ENCODE measurements around the gene MPC1L. TPM values are rescaled to one million over a fixed set of nuclear protein-coding genes. Genes with fewer than 3 reads are reported as not detected.

Gene MPC1L
- total and polyA plus RNA-seq, 2 of the 8 experiments (the other 6 are each of a cell fraction or from before 2014, with no cell fraction given), result not detected

DNA sequence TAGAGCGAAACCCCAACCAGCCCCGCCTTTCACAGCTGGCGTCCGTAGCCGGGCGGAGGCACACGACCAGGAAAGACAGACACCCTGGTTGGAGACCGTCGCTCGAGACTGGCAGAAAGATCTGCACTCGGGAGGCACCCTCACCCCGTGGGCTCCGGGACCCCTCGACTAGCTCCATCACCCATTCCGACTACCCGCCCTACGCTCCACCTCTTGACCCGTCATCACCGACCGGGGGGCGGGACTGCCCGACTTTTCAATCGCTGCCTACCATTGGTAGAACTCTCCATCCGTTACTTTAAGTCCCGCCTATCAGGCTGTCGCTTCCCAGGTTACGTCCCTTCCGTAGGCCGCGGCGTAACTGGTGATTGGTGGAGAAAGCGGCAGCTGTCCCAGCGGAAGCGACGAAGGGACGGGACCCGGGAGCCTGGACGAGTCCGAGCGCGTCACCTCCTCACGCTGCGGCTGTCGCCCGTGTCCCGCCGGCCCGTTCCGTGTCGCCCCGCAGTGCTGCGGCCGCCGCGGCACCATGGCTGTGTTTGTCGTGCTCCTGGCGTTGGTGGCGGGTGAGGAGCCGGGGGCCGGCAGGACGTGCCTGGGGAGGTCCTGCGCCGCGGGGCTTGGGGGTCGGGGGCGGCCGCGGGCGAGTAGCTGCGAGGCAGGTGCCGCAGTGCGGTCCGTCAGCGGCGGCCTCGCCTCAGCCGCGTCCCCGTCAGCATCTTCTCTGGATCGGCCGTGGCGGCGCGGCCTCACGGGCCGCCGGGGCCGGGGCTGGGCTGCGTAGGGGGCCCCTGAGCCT lies 42.5 kb upstream of the MPC1L start, which contains the start of gene ATP6AP2:
TSS of gene ATP6AP2 (plus strand) at position 434 of the 799 bp plus-strand sequence. CDS start at position 530, 96 bp downstream.
- ChIA-PET POLR2A (ENCODE audit: partially characterized antibody) (interaction anchor here (0.8 kb wide), 1 partner anchor 38 kb away, joined by 3 read pairs; no protein-coding TSS in a partner anchor), CTCF (ENCODE audit: partially characterized antibody) (interaction anchor here (0.7 kb wide), 1 partner anchor 10 kb away, joined by 3 read pairs; no protein-coding TSS in a partner anchor)
- Histone ChIP-seq H2BK20ac (ENCODE audit: low read length) (no peak within 1 kb of the TSS), H3K4me2 (ENCODE audit: insufficient read depth in 1 of 2, low read depth in 2 of 2, low read length in 2 of 2) (peak within 1 kb of the TSS; percentile 39 to 72), H4K91ac (replicated peaks; ENCODE audit: insufficient read length, low read length) (no peak within 1 kb of the TSS), H3K56ac (replicated peaks; ENCODE audit: insufficient read length, low read depth, low read length) (no peak within 1 kb of the TSS), H4K5ac (ENCODE audit: insufficient read length, low read depth, low read length) (peak within 1 kb of the TSS; percentile 93), H3K36me3 (ENCODE audit: control insufficient read depth in 2 of 4, insufficient read depth in 4 of 4, low read length in 3 of 4) (no peaks in the 10 kb centered on the region), H3K4me1 (replicated peaks in 1 of 4; ENCODE audit: control insufficient read depth in 3 of 4, insufficient read depth in 4 of 4, low read length in 3 of 4) (no peaks in the 10 kb centered on the region), H3K23ac (ENCODE audit: insufficient read length) (no peak within 1 kb of the TSS), H3K14ac (ENCODE audit: insufficient read length) (no peak within 1 kb of the TSS), H3K23me2 (ENCODE audit: low read depth, low read length) (no peaks in the 10 kb centered on the region), H4K20me1 (replicated peaks in 1 of 2; ENCODE audit: control insufficient read depth in 1 of 2, insufficient read depth in 2 of 2, low read length in 2 of 2) (peaks cover 2 to 3% of the 10 kb centered on the region in 2 experiments), H3K4me3 (ENCODE audit: extremely low read depth in 1 of 4, insufficient read depth in 2 of 4, low read depth in 3 of 4, low read length in 4 of 4) (peak within 1 kb of the TSS; percentile 65 to 78 (median 71)), H3K9ac (replicated peaks in 1 of 4; ENCODE audit: extremely low read depth in 1 of 4, low read depth in 3 of 4, low read length in 3 of 4) (peak within 1 kb of the TSS; percentile 25 to 71 (median 43)), H3K79me1 (ENCODE audit: low read depth, low read length) (no peaks in the 10 kb centered on the region), H2AK5ac (ENCODE audit: low read depth, low read length) (no peak within 1 kb of the TSS), H3K18ac (ENCODE audit: extremely low read depth, low read length) (peak within 1 kb of the TSS; percentile 81), H3K27ac (ENCODE audit: low read depth, low read length) (peak within 1 kb of the TSS; percentile 59; the same call in 1 of the 2 replicates), H3K27me3 (replicated peaks in 1 of 4; ENCODE audit: control insufficient read depth in 3 of 4, extremely low read depth in 1 of 4, insufficient read depth in 3 of 4, low read length in 3 of 4) (no peaks in the 10 kb centered on the region), H4K8ac (ENCODE audit: extremely low read depth, insufficient read depth, low read length) (peak within 1 kb of the TSS; percentile 25; the same call in 1 of the 2 replicates), H3K79me2 (ENCODE audit: control insufficient read depth in 1 of 2, insufficient read depth in 2 of 2, low read length in 2 of 2) (peaks cover 0 to 29% of the 10 kb centered on the region in 2 experiments; a peak in 2 of 4 replicates), H2BK12ac (ENCODE audit: low read depth, low read length) (no peak within 1 kb of the TSS), H2BK5ac (ENCODE audit: low read depth, low read length) (no peak within 1 kb of the TSS; the same call in 1 of the 2 replicates), H2AFZ (ENCODE audit: low read length) (no peak within 1 kb of the TSS; the same call in 1 of the 2 replicates), H2BK120ac (replicated peaks; ENCODE audit: low read depth, low read length) (no peak within 1 kb of the TSS), H2BK15ac (ENCODE audit: low read length) (no peak within 1 kb of the TSS), H3K9me3 (ENCODE audit: insufficient read depth in 2 of 2, low read depth in 1 of 2, low read length in 1 of 2) (no peaks in the 10 kb centered on the region), H3K4ac (replicated peaks; ENCODE audit: insufficient read length, low read depth, low read length) (no peak within 1 kb of the TSS)
- DNase-seq (ENCODE audit: low read depth in 1 of 2, low spot score in 2 of 2) (peak; percentile 56 to 85), FAIRE-seq (peak; percentile 73)
- 1% methylated on average over 36 of the region's 89 CpGs; no CpG with 5 or more reads in 1 of the 2 experiments for WGBS, 2 experiments (ENCODE audit: extremely low coverage in 1 of 2, insufficient coverage in 1 of 2, insufficient read length in 1 of 2, insufficient replicate concordance in 2 of 2, low coverage in 1 of 2, low lambda C conversion rate in 2 of 2, missing lambda C conversion rate in 1 of 2)
- TF ChIP-seq CHD2 (IDR thresholded peaks at IDR 0.05; ENCODE audit: low read length), result peak; percentile 73; the same call in 1 of the 2 replicates
- no peak for TF ChIP-seq JUN (IDR thresholded peaks at IDR 0.05; ENCODE audit: low read depth, low read length)
- no peak for TF ChIP-seq CBX8 (IDR thresholded peaks at IDR 0.05; ENCODE audit: borderline replicate concordance, low read depth, low read length)
- 0 out of 2 replicates have a peak, but pooled peaks have one; percentile 49 for TF ChIP-seq PHF8 (conservative IDR thresholded peaks at IDR 0.05; ENCODE audit: low read depth, low read length)
- TF ChIP-seq TAF7 (optimal IDR thresholded peaks at IDR 0.05; ENCODE audit: borderline replicate concordance, low read depth, low read length), result no peak
- peak; percentile 45; the same call in 1 of the 2 replicates for TF ChIP-seq TAF1 (IDR thresholded peaks at IDR 0.05; ENCODE audit: low read depth, low read length)
- peak; percentile 55 for TF ChIP-seq POLR2AphosphoS5 (IDR thresholded peaks at IDR 0.05; ENCODE audit: low read depth, low read length)
- peak; percentile 44 for TF ChIP-seq ASH2L (IDR thresholded peaks at IDR 0.05; ENCODE audit: low read length)
- TF ChIP-seq SP1 (IDR thresholded peaks at IDR 0.05; ENCODE audit: low read depth, low read length), result peak; percentile 89
